Suprapubic skin (tissue), 4 donors: ENCODE results near the gene FAM210B.
"Not testable (repeated sequence)": the region's sequence is repeated elsewhere in the genome, so short reads cannot be mapped to it uniquely, and the experiment has no call there.

ENCODE experiments used
- POLR2A ChIP-seq, 2 donors: fragments of 450-650 bp; IDR thresholded peaks; one replicate each; pipeline ENCODE4 v1.6.1; 2017; ENCODE audit warnings: antibody characterized with exemption in 2 of 2, mild to moderate bottlenecking in 2 of 2, moderate library complexity in 2 of 2
- POLR2AphosphoS5 ChIP-seq, 3 donors: sonication (generic); formaldehyde crosslinking; IDR thresholded peaks; one replicate each; pipeline ENCODE4 v1.6.1; 2017; ENCODE audit warnings: antibody characterized with exemption in 3 of 3
- TF ChIP-seq, protein P1 (sequence below), 2 donors: fragments of 200-600 bp in 1 of 2; fragments of 450-650 bp in 1 of 2; sonication (generic) in 1 of 2; IDR thresholded peaks; one replicate each; pipeline ENCODE4 v1.5.1; 2016 to 2019; ENCODE audit warnings: antibody characterized with exemption in 2 of 2, mild to moderate bottlenecking in 1 of 2, moderate library complexity in 1 of 2

DNA sequence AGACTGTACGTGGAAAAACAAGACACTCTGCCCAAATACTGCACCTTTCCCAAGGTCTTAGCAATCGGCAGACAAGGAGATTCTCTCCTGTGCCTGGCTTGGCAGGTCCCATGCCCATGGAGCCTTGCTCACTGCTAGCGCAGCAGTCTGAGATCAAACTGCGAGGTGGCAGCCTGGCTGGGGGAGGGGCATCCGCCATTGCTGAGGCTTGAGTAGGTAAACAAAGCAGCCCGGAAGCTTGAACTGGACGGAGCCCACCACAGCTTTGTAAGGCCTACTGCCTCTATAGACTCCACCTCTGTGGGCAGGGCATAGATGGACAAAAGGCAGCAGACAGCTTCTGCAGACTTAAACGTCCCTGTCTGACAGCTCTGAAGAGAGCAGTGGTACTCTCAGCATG is 22.1 kb upstream of the FAM210B start:
- TF ChIP-seq POLR2AphosphoS5, POLR2A (IDR thresholded peaks at IDR 0.05): not testable (repeated sequence)
- TF ChIP-seq, protein P1, sequence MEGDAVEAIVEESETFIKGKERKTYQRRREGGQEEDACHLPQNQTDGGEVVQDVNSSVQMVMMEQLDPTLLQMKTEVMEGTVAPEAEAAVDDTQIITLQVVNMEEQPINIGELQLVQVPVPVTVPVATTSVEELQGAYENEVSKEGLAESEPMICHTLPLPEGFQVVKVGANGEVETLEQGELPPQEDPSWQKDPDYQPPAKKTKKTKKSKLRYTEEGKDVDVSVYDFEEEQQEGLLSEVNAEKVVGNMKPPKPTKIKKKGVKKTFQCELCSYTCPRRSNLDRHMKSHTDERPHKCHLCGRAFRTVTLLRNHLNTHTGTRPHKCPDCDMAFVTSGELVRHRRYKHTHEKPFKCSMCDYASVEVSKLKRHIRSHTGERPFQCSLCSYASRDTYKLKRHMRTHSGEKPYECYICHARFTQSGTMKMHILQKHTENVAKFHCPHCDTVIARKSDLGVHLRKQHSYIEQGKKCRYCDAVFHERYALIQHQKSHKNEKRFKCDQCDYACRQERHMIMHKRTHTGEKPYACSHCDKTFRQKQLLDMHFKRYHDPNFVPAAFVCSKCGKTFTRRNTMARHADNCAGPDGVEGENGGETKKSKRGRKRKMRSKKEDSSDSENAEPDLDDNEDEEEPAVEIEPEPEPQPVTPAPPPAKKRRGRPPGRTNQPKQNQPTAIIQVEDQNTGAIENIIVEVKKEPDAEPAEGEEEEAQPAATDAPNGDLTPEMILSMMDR (IDR thresholded peaks at IDR 0.05): not testable (repeated sequence)
